GM12878 (cell line): ENCODE data around the gene TGFBR3. TPM values are rescaled to one million over a fixed set of nuclear protein-coding genes. Genes with fewer than 3 reads are reported as not detected.

Source experiments
- ATAC-seq: fragments of 200-7000 bp; cut with Tn5 transposase; 3 replicates; pipeline ENCODE4 v1.9.1; 2020; ENCODE audit warnings: mild to moderate bottlenecking, moderate library complexity
- BruUV-seq: library from RNA; stranded (reverse); fragments of 400-500 nt; replicated peaks from 2 replicates; lab custom pipeline; 2021; lab: Mats Ljungman, UMichigan
- CTCF ChIA-PET: fragments of 300-600 bp; sonication (Branson Sonifier 250); formaldehyde crosslinking; extraction: SDS; loops from one replicate; lab custom pipeline; 2021; ENCODE audit warnings: inconsistent platforms; lab: Yijun Ruan, JAX
- POLR2A ChIA-PET: fragments of 350-600 bp; formaldehyde crosslinking; extraction: SDS; loops from one replicate; lab custom pipeline; 2021; ENCODE audit warnings: inconsistent platforms; lab: Charles Lee
- RAD21 ChIA-PET: fragments of 300-600 bp; sonication (Branson Sonifier 250); formaldehyde crosslinking; loops from one replicate; lab custom pipeline; 2023; ENCODE audit warnings: antibody characterized with exemption; ENCODE audit not compliant: unreplicated experiment; lab: Charles Lee
- SMC1A ChIA-PET: fragments of 300-600 bp; sonication (Branson Sonifier 250); formaldehyde crosslinking; loops from one replicate; lab custom pipeline; 2023; ENCODE audit not compliant: unreplicated experiment, uncharacterized antibody; lab: Charles Lee
- DNase-seq: peaks from one replicate; pipeline ENCODE4 v3.0.0-alpha.2; 2011; ENCODE audit warnings: low read depth, low spot score
- FAIRE-seq: peaks from 3 replicates; lab custom pipeline; 2011; peaks lifted over from hg19 to GRCh38; lab: Jason Lieb, UNC
- H2AFZ ChIP-seq: 2 replicates; pipeline ENCODE4 v1.6.0; 2011; ENCODE audit warnings: low read depth, low read length, control low read depth; ENCODE audit not compliant: control insufficient read depth
- H3K27ac ChIP-seq: 2 replicates; pipeline ENCODE4 v1.5.1; 2011; ENCODE audit warnings: control low read depth; ENCODE audit not compliant: control insufficient read depth, insufficient read depth
- H3K27me3 ChIP-seq, 2 experiments: replicated peaks in 1 of 2; 2 replicates each; pipeline versions ENCODE4 v1.6.0 to v1.6.1; 2011; ENCODE audit warnings: low read length in 1 of 2; ENCODE audit not compliant: control insufficient read depth in 2 of 2, insufficient read depth in 2 of 2
- H3K36me3 ChIP-seq, 2 experiments: 2 replicates each; pipeline ENCODE4 v1.5.1; 2011; ENCODE audit warnings: low read length in 1 of 2; ENCODE audit not compliant: control insufficient read depth in 2 of 2, insufficient read depth in 2 of 2
- H3K4me1 ChIP-seq: 2 replicates; pipeline ENCODE4 v1.6.1; 2011; ENCODE audit warnings: mild to moderate bottlenecking, low read length, moderate library complexity, mixed read lengths; ENCODE audit not compliant: control insufficient read depth, insufficient read depth
- H3K4me2 ChIP-seq: 2 replicates; pipeline ENCODE4 v1.6.0; 2011; ENCODE audit warnings: control low read depth; ENCODE audit not compliant: control insufficient read depth, insufficient read depth
- H3K4me3 ChIP-seq: fragments of 200-600 bp; sonication (generic); 2 replicates; pipeline ENCODE4 v1.5.1; 2016
- H3K79me2 ChIP-seq: 2 replicates; pipeline ENCODE4 v1.6.0; 2011; ENCODE audit warnings: low read length; ENCODE audit not compliant: control insufficient read depth, insufficient read depth
- H3K9ac ChIP-seq: 2 replicates; pipeline ENCODE4 v1.8.0; 2011; ENCODE audit warnings: low read length, control low read depth, mixed read lengths; ENCODE audit not compliant: control insufficient read depth, insufficient read depth
- H3K9me3 ChIP-seq: replicated peaks from 3 replicates; pipeline ENCODE4 v1.5.1; 2011; ENCODE audit warnings: mild to moderate bottlenecking, low read length; ENCODE audit not compliant: control insufficient read depth, insufficient read depth
- H4K20me1 ChIP-seq: 2 replicates; pipeline ENCODE4 v1.6.0; 2011; ENCODE audit not compliant: control insufficient read depth, insufficient read depth
- RAD51 ChIP-seq: fragments of 450-650 bp; IDR thresholded peaks from 2 replicates; pipeline ENCODE4 v1.6.1; 2016; ENCODE audit warnings: moderate library complexity, mild to moderate bottlenecking, inconsistent platforms
- ZBTB11 ChIP-seq: fragments of 450-650 bp; formaldehyde crosslinking; IDR thresholded peaks from 2 replicates; pipeline ENCODE4 v1.5.0; 2022; ENCODE audit warnings: mild to moderate bottlenecking, missing genetic modification characterization
- WGBS: methylation state at CpG from one replicate; pipeline ENCODE4 v1.1.6; 2016; ENCODE audit warnings: low lambda C conversion rate; ENCODE audit not compliant: insufficient replicate concordance, insufficient coverage; ENCODE audit errors: missing lambda C conversion rate; 5-methylcytosine and 5-hydroxymethylcytosine counted together
- in situ Hi-C: fragments of 300-500 bp; cut with MboI; formaldehyde crosslinking; loops from 9 replicates; pipeline ENCODE4 v1.14.3; 2018; ENCODE audit warnings: mixed read lengths
- intact Hi-C: fragments of 100-400 bp; cut with micrococcal nuclease; formaldehyde crosslinking; loops from one replicate; pipeline ENCODE4 v1.14.2; 2022; ENCODE audit not compliant: unreplicated experiment
- polyA plus RNA-seq, 11 experiments: library from polyadenylated mRNA; depleted of rRNA in 4 of 11; unstranded in 6 of 11; stranded (reverse) in 5 of 11; fragments of >200 nt; fragmentation: Nextera tagmentation in 4 of 11; fragmentation: Illumina TruSeq in 1 of 11; extraction: Ambion mirVana in 4 of 11; extraction: Trizol in 1 of 11; gene quantifications; 1 replicate in 1 of 11; 2 replicates in 10 of 11; pipeline versions ENCODE4 v1.2.1 to v1.2.3, GENCODE V29; 2011 to 2016; ENCODE audit warnings: inconsistent platforms in 2 of 11, missing spikeins in 2 of 11, low read depth in 1 of 11
- total RNA-seq, 4 experiments: library from RNA; depleted of rRNA in 3 of 4; stranded (reverse); fragments of >200 nt in 3 of 4; fragmentation: Illumina TruSeq in 1 of 4; extraction: Trizol in 1 of 4; gene quantifications; 2 replicates each; pipeline versions ENCODE4 v1.2.1 to v1.2.3, GENCODE V29; 2013 to 2021

The TGFBR3 gene
- total and polyA plus RNA-seq, 10 of the 15 experiments (the other 5 are each of a cell fraction or from before 2014, with no cell fraction given), result 2.7 to 16.5 (median 12.6) TPM

GRCh38 chr1:91807921-91808620 is 77.9 kb downstream of the TGFBR3 start:
- no peaks in the 10 kb centered on the region for H3K36me3 ChIP-seq
- FAIRE-seq (no peak), ATAC-seq (no peak), DNase-seq (no peak)
- ChIA-PET SMC1A (no interaction called here), POLR2A (no interaction called here)
- H2AFZ ChIP-seq, result no peak overlapping the region
- BruUV-seq, result no TSS peak
- TF ChIP-seq RAD51, result no peak
- no peak for TF ChIP-seq ZBTB11 (CRISPR knock-in tag)
- TF ChIP-seq, all 136 proteins: peak for 0
- Histone ChIP-seq H3K4me3 (no peak overlapping the region), H3K4me1 (peaks cover 32% of the 10 kb centered on the region), H4K20me1 (no peaks in the 10 kb centered on the region), H3K27me3 (no peaks in the 10 kb centered on the region), H3K79me2 (no peaks in the 10 kb centered on the region), H3K9me3 (no peaks in the 10 kb centered on the region), H3K27ac (no peak overlapping the region), H3K4me2 (no peak overlapping the region), H3K9ac (no peak overlapping the region)
- WGBS, result 88% methylated on average over 5 of the region's 5 CpGs
- ChIA-PET CTCF (no interaction called here), RAD21 (no interaction called here)
- in situ Hi-C loops, result no loop called here
- intact Hi-C loops, result loop anchor here (10.0 kb wide), 1 partner anchor 303 kb away; the partner anchor contains the start of gene CDC7
